Ishikawa (cell line): ENCODE results near the gene GRM1.

Experiments used
- CEBPB ChIP-seq: IDR thresholded peaks from 2 replicates; pipeline ENCODE4 v1.6.1; 2012
- EP300 ChIP-seq: IDR thresholded peaks from 2 replicates; pipeline ENCODE4 v1.6.1; 2012; ENCODE audit warnings: borderline replicate concordance
- TF ChIP-seq, protein P1 (sequence below): IDR thresholded peaks from 2 replicates; pipeline ENCODE4 v1.6.1; 2012; ENCODE audit warnings: low read depth, mild to moderate bottlenecking

DNA sequence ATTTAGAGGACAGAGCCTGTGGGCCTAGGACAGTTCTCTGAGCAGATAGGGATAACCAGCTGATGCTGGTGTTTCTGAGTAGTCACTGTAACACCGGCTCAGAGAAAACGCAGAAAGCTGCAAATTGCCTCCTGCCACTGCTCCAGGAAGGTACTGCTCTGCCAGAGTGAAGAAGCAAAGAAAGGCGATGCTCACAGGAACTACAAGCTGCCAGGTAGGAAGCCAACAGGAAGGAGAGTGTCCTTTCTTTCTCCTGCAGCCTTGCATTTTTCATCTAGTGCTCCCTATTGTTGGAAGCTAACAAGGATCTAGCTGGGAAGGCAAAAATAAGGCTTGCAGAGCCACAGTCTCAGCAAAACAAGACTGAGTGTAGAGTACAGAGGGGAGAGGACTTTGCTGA, 444.1 kb downstream of the GRM1 start:
- TF ChIP-seq EP300: no peak
- no peak for TF ChIP-seq CEBPB
- TF ChIP-seq, protein P1, sequence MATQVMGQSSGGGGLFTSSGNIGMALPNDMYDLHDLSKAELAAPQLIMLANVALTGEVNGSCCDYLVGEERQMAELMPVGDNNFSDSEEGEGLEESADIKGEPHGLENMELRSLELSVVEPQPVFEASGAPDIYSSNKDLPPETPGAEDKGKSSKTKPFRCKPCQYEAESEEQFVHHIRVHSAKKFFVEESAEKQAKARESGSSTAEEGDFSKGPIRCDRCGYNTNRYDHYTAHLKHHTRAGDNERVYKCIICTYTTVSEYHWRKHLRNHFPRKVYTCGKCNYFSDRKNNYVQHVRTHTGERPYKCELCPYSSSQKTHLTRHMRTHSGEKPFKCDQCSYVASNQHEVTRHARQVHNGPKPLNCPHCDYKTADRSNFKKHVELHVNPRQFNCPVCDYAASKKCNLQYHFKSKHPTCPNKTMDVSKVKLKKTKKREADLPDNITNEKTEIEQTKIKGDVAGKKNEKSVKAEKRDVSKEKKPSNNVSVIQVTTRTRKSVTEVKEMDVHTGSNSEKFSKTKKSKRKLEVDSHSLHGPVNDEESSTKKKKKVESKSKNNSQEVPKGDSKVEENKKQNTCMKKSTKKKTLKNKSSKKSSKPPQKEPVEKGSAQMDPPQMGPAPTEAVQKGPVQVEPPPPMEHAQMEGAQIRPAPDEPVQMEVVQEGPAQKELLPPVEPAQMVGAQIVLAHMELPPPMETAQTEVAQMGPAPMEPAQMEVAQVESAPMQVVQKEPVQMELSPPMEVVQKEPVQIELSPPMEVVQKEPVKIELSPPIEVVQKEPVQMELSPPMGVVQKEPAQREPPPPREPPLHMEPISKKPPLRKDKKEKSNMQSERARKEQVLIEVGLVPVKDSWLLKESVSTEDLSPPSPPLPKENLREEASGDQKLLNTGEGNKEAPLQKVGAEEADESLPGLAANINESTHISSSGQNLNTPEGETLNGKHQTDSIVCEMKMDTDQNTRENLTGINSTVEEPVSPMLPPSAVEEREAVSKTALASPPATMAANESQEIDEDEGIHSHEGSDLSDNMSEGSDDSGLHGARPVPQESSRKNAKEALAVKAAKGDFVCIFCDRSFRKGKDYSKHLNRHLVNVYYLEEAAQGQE: no peak
